Transverse colon (tissue), 3 donors: ENCODE data around the gene NR0B2.

ENCODE experiments used
- EP300 ChIP-seq: sonication (generic); formaldehyde crosslinking; IDR thresholded peaks from one replicate; pipeline ENCODE4 v1.6.1; 2017; ENCODE audit warnings: antibody characterized with exemption, low read depth
- POLR2A ChIP-seq: fragments of 450-650 bp; IDR thresholded peaks from one replicate; pipeline ENCODE4 v1.6.1; 2016; ENCODE audit warnings: antibody characterized with exemption, mild to moderate bottlenecking, moderate library complexity
- TF ChIP-seq, protein P1 (sequence below), 5 experiments: fragments of 200-600 bp in 3 of 5; fragments of 450-650 bp in 2 of 5; sonication (generic) in 3 of 5; IDR thresholded peaks; 1 replicate in 2 of 5; 2 replicates in 3 of 5; pipeline ENCODE4 v1.5.1; 2016 to 2017; ENCODE audit warnings: antibody characterized with exemption in 5 of 5, inconsistent platforms in 3 of 5, mild to moderate bottlenecking in 2 of 5, moderate library complexity in 1 of 5

DNA sequence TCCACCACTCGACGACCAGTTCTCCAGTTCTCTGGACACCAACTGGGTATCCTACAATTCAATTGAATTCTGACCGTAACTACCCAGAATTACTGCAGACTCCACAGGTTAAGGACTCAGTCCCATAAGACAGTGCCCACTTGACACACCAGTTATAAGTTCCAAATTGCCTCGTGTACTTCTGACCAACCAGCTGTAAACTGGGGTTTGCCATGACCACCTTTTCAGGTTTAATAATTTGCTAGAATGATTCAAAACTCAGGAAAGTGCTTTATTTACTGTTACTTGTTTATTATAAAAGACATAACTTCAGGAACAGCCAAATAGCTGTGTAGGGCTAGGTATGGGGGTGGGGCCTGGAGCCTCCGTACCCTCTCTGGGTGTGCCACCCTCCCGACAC lies 23.0 kb upstream of the NR0B2 start:
- TF ChIP-seq, protein P1, sequence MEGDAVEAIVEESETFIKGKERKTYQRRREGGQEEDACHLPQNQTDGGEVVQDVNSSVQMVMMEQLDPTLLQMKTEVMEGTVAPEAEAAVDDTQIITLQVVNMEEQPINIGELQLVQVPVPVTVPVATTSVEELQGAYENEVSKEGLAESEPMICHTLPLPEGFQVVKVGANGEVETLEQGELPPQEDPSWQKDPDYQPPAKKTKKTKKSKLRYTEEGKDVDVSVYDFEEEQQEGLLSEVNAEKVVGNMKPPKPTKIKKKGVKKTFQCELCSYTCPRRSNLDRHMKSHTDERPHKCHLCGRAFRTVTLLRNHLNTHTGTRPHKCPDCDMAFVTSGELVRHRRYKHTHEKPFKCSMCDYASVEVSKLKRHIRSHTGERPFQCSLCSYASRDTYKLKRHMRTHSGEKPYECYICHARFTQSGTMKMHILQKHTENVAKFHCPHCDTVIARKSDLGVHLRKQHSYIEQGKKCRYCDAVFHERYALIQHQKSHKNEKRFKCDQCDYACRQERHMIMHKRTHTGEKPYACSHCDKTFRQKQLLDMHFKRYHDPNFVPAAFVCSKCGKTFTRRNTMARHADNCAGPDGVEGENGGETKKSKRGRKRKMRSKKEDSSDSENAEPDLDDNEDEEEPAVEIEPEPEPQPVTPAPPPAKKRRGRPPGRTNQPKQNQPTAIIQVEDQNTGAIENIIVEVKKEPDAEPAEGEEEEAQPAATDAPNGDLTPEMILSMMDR (IDR thresholded peaks at IDR 0.05): no peak
- TF ChIP-seq EP300 (no peak), POLR2A (no peak)
